T-helper 2 cell treated with Interferon-gamma antibody and Interleukin-4, amounts not matched to agents 5 μg/mL and 100 μg/mL, for 36 hours (primary cell): ENCODE data around the gene PDE3A.

Experiments
- DNase-seq: peaks from one replicate; pipeline ENCODE4 v3.0.0; 2021; ENCODE audit warnings: low spot score
- H3K27ac Mint-ChIP-seq: one replicate; pipeline ENCODE4 v1.8.0; 2021; ENCODE audit warnings: mild to moderate bottlenecking, mixed read lengths
- H3K27me3 Mint-ChIP-seq: one replicate; pipeline ENCODE4 v1.8.0; 2021; ENCODE audit warnings: low read depth, mixed read lengths
- H3K36me3 Mint-ChIP-seq: one replicate; pipeline ENCODE4 v1.8.0; 2021; ENCODE audit warnings: low read depth, mixed read lengths
- H3K4me1 Mint-ChIP-seq: one replicate; pipeline ENCODE4 v1.8.0; 2021; ENCODE audit warnings: low read depth, mixed read lengths
- H3K4me3 Mint-ChIP-seq: one replicate; pipeline ENCODE4 v1.8.0; 2022; ENCODE audit warnings: mild to moderate bottlenecking, moderate library complexity, mixed read lengths
- H3K9me3 Mint-ChIP-seq: one replicate; pipeline ENCODE4 v1.8.0; 2021; ENCODE audit warnings: mixed read lengths

Gene PDE3A

GRCh38 chr12:20420557-20420956 is 52.2 kb downstream of the PDE3A start:
- Mint-ChIP-seq H3K27me3 (no peaks in the 10 kb centered on the region), H3K27ac (no peak overlapping the region), H3K36me3 (no peaks in the 10 kb centered on the region), H3K4me1 (no peaks in the 10 kb centered on the region), H3K9me3 (no peaks in the 10 kb centered on the region), H3K4me3 (no peak overlapping the region)
- DNase-seq = no peak

- no peaks in the 10 kb centered on the region for H3K27me3 Mint-ChIP-seq
- DNase-seq = no peak
- no peak overlapping the region for H3K4me3 Mint-ChIP-seq
- H3K36me3 Mint-ChIP-seq = no peaks in the 10 kb centered on the region
- no peaks in the 10 kb centered on the region for H3K9me3 Mint-ChIP-seq
- no peaks in the 10 kb centered on the region for H3K4me1 Mint-ChIP-seq
- no peak overlapping the region for H3K27ac Mint-ChIP-seq
Measured at GRCh38 chr12:20421421-20421820, 53.1 kb downstream of the PDE3A start.

GRCh38 chr12:20423557-20423956 is 55.2 kb downstream of the PDE3A start:
- DNase-seq = no peak
- no peaks in the 10 kb centered on the region for H3K27me3 Mint-ChIP-seq
- H3K27ac Mint-ChIP-seq = no peak overlapping the region
- no peaks in the 10 kb centered on the region for H3K4me1 Mint-ChIP-seq
- H3K36me3 Mint-ChIP-seq = no peaks in the 10 kb centered on the region
- no peak overlapping the region for H3K4me3 Mint-ChIP-seq
- no peaks in the 10 kb centered on the region for H3K9me3 Mint-ChIP-seq

- no peak for DNase-seq
- Mint-ChIP-seq H3K27me3 (no peaks in the 10 kb centered on the region), H3K27ac (no peak overlapping the region), H3K4me1 (no peaks in the 10 kb centered on the region), H3K9me3 (no peaks in the 10 kb centered on the region), H3K36me3 (no peaks in the 10 kb centered on the region), H3K4me3 (no peak overlapping the region)
Measured at GRCh38 chr12:20424841-20425240, 56.5 kb downstream of the PDE3A start.

- Mint-ChIP-seq H3K27me3 (no peaks in the 10 kb centered on the region), H3K4me1 (no peaks in the 10 kb centered on the region), H3K36me3 (no peaks in the 10 kb centered on the region), H3K9me3 (no peaks in the 10 kb centered on the region), H3K27ac (no peak overlapping the region), H3K4me3 (no peak overlapping the region)
- DNase-seq = no peak
Measured at GRCh38 chr12:20426191-20426590, 57.9 kb downstream of the PDE3A start.

- H3K9me3 Mint-ChIP-seq = no peaks in the 10 kb centered on the region
- H3K36me3 Mint-ChIP-seq = no peaks in the 10 kb centered on the region
- H3K4me3 Mint-ChIP-seq = no peak overlapping the region
Measured at GRCh38 chr12:20426957-20427356, 58.6 kb downstream of the PDE3A start.

GRCh38 chr12:20429852-20430251 is 61.5 kb downstream of the PDE3A start:
- H3K4me1 Mint-ChIP-seq = no peaks in the 10 kb centered on the region
- DNase-seq = no peak
- H3K4me3 Mint-ChIP-seq = no peak overlapping the region
- no peaks in the 10 kb centered on the region for H3K36me3 Mint-ChIP-seq
- H3K27ac Mint-ChIP-seq = no peak overlapping the region
- H3K27me3 Mint-ChIP-seq = no peaks in the 10 kb centered on the region
- no peaks in the 10 kb centered on the region for H3K9me3 Mint-ChIP-seq

More at GRCh38 chr12:20426957-20427356, 58.6 kb downstream of the PDE3A start:
- H3K4me1 Mint-ChIP-seq = no peaks in the 10 kb centered on the region
- H3K27me3 Mint-ChIP-seq = no peaks in the 10 kb centered on the region
- H3K27ac Mint-ChIP-seq = no peak overlapping the region
- no peak for DNase-seq

GRCh38 chr12:20432290-20432689 is 64.0 kb downstream of the PDE3A start:
- no peaks in the 10 kb centered on the region for H3K4me1 Mint-ChIP-seq
- H3K27ac Mint-ChIP-seq = no peak overlapping the region
- no peaks in the 10 kb centered on the region for H3K27me3 Mint-ChIP-seq
- H3K36me3 Mint-ChIP-seq = no peaks in the 10 kb centered on the region
- H3K9me3 Mint-ChIP-seq = no peaks in the 10 kb centered on the region
- no peak for DNase-seq
- no peak overlapping the region for H3K4me3 Mint-ChIP-seq

- H3K27me3 Mint-ChIP-seq = no peaks in the 10 kb centered on the region
- H3K4me1 Mint-ChIP-seq = no peaks in the 10 kb centered on the region
- no peak overlapping the region for H3K27ac Mint-ChIP-seq
- no peak for DNase-seq
- H3K36me3 Mint-ChIP-seq = no peaks in the 10 kb centered on the region
- H3K9me3 Mint-ChIP-seq = no peaks in the 10 kb centered on the region
- H3K4me3 Mint-ChIP-seq = no peak overlapping the region
Measured at GRCh38 chr12:20434996-20435395, 66.7 kb downstream of the PDE3A start.

- no peak overlapping the region for H3K4me3 Mint-ChIP-seq
- H3K27me3 Mint-ChIP-seq = no peaks in the 10 kb centered on the region
- no peak for DNase-seq
- H3K4me1 Mint-ChIP-seq = no peaks in the 10 kb centered on the region
- no peaks in the 10 kb centered on the region for H3K9me3 Mint-ChIP-seq
- no peak overlapping the region for H3K27ac Mint-ChIP-seq
- H3K36me3 Mint-ChIP-seq = no peaks in the 10 kb centered on the region
Measured at GRCh38 chr12:20436316-20436715, 68.0 kb downstream of the PDE3A start.

GRCh38 chr12:20438299-20438779 is 70.0 kb downstream of the PDE3A start:
- no peak overlapping the region for H3K27ac Mint-ChIP-seq
- no peaks in the 10 kb centered on the region for H3K36me3 Mint-ChIP-seq
- no peak for DNase-seq
- no peak overlapping the region for H3K4me3 Mint-ChIP-seq
- no peaks in the 10 kb centered on the region for H3K4me1 Mint-ChIP-seq
- H3K27me3 Mint-ChIP-seq = no peaks in the 10 kb centered on the region
- no peaks in the 10 kb centered on the region for H3K9me3 Mint-ChIP-seq

- no peaks in the 10 kb centered on the region for H3K27me3 Mint-ChIP-seq
- no peak overlapping the region for H3K27ac Mint-ChIP-seq
- no peaks in the 10 kb centered on the region for H3K36me3 Mint-ChIP-seq
- H3K4me1 Mint-ChIP-seq = no peaks in the 10 kb centered on the region
- no peak overlapping the region for H3K4me3 Mint-ChIP-seq
- no peak for DNase-seq
- H3K9me3 Mint-ChIP-seq = no peaks in the 10 kb centered on the region
Measured at GRCh38 chr12:20439626-20440025, 71.3 kb downstream of the PDE3A start.

- Mint-ChIP-seq H3K9me3 (no peaks in the 10 kb centered on the region), H3K4me3 (no peak overlapping the region), H3K27me3 (no peaks in the 10 kb centered on the region), H3K4me1 (no peaks in the 10 kb centered on the region), H3K27ac (no peak overlapping the region), H3K36me3 (no peaks in the 10 kb centered on the region)
- DNase-seq = no peak
Measured at GRCh38 chr12:20440408-20440807, 72.1 kb downstream of the PDE3A start.

GRCh38 chr12:20442322-20442721 is 74.0 kb downstream of the PDE3A start:
- DNase-seq = no peak
- H3K4me3 Mint-ChIP-seq = no peak overlapping the region
- no peak overlapping the region for H3K27ac Mint-ChIP-seq
- no peaks in the 10 kb centered on the region for H3K27me3 Mint-ChIP-seq
- no peaks in the 10 kb centered on the region for H3K9me3 Mint-ChIP-seq
- H3K36me3 Mint-ChIP-seq = no peaks in the 10 kb centered on the region
- no peaks in the 10 kb centered on the region for H3K4me1 Mint-ChIP-seq

GRCh38 chr12:20443255-20443654 is 74.9 kb downstream of the PDE3A start:
- DNase-seq = no peak
- Mint-ChIP-seq H3K4me1 (no peaks in the 10 kb centered on the region), H3K9me3 (no peaks in the 10 kb centered on the region), H3K4me3 (no peak overlapping the region), H3K27ac (no peak overlapping the region), H3K27me3 (no peaks in the 10 kb centered on the region), H3K36me3 (no peaks in the 10 kb centered on the region)
